HG02798 (cell line): ENCODE data around the gene CDCA5.

Experiments
- ATAC-seq: cut with Tn5 transposase; IDR thresholded peaks from one replicate; pipeline ENCODE4 v1.9.1; 2021; ENCODE audit warnings: mild to moderate bottlenecking; ENCODE audit not compliant: unreplicated experiment, poor library complexity

The CDCA5 gene

DNA sequence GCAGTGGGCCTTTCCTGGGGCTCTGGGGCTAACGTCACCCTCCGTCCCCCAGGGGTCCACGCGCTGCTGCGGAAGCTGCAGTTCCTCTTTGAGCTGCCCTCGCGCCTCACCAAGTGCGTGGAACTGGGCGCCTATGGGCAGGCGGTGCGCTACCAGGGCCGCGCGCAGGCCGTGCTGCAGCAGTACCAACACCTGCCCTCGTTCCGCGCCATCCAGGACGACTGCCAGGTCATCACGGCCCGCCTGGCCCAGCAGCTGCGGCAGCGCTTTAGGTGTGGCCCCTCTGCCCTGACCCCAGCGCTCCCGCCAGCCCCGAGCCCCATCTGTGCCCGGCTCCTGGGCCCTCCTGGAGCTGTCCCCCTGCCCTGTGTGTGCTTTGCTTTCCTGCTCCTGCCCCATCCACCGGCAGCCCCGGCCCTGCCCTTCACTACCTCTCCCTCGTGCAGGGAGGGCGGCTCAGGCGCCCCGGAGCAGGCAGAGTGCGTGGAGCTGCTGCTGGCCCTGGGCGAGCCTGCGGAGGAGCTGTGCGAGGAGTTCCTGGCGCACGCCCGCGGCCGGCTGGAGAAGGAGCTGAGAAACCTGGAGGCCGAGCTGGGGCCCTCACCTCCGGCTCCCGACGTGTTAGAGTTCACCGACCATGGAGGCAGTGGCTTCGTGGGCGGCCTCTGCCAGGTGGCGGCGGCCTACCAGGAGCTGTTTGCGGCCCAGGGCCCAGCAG is 24.1 kb upstream of the CDCA5 start:
- ATAC-seq: no peak

- ATAC-seq: no peak
These were observed 23.2 kb upstream of the CDCA5 start for GRCh38 chr11:65107078-65107477.

- no peak for ATAC-seq
These were observed 20.8 kb upstream of the CDCA5 start for GRCh38 chr11:65104628-65105027.

GRCh38 chr11:65103476-65103875 is 19.6 kb upstream of the CDCA5 start:
- ATAC-seq: no peak

GRCh38 chr11:65102142-65103095 is 18.6 kb upstream of the CDCA5 start:
- no peak for ATAC-seq

- no peak for ATAC-seq
These were observed 17.0 kb upstream of the CDCA5 start for GRCh38 chr11:65100674-65101350.

DNA sequence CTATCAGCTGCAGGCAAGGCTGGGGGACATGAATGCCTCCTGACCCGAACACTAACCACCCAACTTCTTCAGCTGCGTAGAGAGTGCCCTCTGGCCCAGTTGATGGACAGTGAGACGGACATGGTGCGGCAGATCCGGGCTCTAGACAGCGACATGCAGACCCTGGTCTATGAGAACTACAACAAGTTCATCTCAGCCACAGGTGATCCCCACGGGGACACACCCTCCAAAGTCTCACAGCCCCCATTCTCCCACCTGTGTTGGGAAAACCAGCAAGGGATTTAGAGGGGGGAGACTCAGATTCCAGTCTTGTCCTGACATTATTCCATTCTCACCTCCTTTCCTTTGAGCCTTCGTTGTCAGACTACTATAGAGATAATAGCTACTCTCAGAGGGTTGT is 13.1 kb upstream of the CDCA5 start:
- ATAC-seq: no peak

DNA sequence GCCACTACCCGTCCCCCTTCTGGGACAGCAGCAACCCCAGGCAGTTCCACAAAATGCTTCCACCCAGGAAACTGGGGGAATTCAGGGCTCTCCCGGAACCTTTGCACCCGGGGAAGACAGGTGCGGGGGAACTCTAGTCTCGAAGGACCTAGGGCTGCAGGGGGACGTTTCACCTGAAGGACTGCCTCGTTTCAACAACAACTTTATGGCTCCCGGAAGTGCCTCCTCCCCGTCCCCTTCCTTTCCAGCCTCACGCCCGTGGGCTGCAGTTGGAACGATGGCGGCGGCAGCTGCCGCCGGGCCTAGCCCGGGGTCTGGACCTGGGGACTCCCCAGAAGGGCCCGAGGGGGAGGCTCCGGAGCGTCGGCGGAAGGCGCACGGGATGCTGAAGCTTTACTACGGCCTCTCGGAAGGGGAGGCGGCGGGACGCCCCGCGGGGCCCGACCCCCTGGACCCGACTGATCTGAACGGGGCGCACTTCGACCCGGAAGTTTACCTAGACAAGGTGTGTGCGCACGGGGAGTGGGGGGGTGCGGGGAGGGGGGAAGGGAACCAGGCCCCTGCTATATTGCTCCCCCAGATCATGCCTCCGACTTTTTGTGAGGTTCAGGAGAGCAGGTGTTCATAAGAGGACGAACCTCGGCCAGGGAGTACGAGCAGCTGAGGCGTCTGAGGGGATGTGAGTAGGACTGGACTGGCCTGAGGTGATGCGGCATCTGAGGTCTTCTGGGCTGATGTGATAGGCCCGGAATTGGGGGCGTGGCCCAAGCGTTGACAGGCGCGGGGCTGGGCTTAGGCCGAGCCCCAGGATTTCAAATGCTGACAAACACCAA is 12.3 kb upstream of the CDCA5 start, which contains the start of gene VPS51:
TSS of gene VPS51 (plus strand) at position 241 of the 833 bp plus-strand sequence. CDS start at position 278, 37 bp downstream.
- ATAC-seq: peak; percentile 88

DNA sequence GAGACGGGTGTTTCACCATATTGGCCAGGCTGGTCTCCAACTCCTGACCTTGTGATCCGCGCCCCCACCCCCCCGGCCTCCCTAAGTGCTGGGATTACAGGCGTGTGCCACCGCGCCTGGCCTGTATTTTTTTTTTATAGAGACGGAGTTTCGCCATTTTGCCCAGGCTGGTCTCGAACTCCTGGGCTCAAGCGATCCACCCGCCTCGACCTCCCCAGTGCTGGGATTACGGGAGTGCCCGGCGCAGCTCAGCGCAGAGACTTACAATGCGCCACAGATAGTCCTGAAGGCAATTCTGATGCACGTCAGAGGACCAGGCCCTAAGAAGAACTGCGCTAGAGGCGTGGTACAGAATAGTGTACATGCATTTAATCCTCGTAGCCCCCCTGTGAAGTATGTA is 11.6 kb upstream of the CDCA5 start:
- ATAC-seq: no peak

DNA sequence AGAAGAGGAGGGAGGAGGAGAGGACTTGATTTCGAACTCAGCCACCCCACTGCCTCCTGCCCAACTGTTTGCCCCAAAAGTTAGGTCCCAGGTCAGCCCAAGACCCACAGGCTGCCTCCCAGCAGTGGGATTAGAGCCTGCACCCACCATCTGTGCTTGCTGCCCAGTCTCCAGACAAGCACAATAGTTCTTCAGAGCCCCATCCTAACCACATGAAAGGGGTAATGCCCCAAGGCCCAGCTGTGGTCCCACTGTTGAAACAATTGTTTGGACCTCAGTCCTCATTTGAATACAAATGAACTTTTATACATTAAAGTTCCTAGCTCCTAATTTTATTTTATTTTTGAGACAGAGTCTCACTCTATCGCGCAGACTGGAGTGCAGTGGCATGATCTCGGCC is 6.8 kb upstream of the CDCA5 start:
- ATAC-seq: no peak

GRCh38 chr11:65089621-65090020 is 5.8 kb upstream of the CDCA5 start:
- no peak for ATAC-seq

GRCh38 chr11:65087827-65088226 is 4.0 kb upstream of the CDCA5 start:
- ATAC-seq: no peak

DNA sequence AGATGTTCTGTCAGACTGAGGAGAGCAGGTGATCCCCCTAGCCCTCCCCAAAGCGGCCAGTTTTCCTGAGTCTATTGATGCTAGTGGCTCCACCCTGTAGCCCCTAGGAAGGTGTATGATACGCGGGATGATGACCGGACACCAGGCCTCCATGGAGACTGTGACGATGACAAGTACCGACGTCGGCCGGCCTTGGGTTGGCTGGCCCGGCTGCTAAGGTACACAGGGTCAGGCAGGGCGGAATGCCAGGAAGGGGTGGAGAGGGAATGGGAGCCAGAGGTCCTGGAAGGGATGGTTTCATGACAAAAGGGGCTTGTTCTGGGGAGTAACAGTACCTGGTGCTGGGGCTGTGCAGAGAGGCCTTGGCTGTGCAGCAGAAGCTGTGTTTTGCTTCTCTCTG is 3.4 kb upstream of the CDCA5 start:
- ATAC-seq: no peak

DNA sequence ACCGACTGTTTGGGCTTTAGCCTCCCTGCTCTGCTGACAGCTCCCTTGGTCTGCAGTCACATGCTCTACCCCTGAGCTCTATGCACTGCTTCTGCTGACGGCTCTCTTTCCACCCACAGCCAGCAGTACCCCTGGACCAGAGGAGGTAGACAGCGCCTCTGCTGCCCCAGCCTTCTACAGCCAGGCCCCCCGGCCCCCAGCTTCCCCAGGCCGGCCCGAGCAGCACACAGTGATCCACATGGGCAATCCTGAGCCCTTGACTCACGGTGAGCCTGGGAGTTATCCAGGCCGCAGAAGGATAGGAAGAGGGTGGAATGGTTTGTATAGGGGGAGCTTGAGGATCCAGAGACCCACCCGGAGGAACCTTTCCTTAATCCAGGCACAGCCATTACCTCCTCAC is 3.0 kb upstream of the CDCA5 start:
- ATAC-seq: no peak

DNA sequence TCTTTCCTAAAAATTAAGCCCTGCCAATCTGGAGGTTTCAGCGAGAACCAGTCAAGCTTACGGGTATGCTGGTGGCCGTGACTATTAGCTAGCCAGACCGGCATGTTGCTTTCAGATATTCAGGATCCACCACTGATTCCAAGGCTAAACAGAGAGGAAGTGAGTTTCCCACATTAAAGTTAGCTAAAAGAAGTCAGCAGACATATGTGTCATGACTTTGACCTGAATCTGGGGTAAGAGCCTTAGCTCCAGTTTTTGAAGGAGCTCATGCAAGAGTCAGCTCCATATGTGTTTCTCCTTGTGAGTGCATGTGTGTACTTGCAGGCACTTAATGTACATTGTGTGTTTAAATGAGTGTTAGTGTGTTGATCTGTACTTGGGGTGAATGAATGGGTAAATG is 1.6 kb upstream of the CDCA5 start:
- ATAC-seq: no peak

DNA sequence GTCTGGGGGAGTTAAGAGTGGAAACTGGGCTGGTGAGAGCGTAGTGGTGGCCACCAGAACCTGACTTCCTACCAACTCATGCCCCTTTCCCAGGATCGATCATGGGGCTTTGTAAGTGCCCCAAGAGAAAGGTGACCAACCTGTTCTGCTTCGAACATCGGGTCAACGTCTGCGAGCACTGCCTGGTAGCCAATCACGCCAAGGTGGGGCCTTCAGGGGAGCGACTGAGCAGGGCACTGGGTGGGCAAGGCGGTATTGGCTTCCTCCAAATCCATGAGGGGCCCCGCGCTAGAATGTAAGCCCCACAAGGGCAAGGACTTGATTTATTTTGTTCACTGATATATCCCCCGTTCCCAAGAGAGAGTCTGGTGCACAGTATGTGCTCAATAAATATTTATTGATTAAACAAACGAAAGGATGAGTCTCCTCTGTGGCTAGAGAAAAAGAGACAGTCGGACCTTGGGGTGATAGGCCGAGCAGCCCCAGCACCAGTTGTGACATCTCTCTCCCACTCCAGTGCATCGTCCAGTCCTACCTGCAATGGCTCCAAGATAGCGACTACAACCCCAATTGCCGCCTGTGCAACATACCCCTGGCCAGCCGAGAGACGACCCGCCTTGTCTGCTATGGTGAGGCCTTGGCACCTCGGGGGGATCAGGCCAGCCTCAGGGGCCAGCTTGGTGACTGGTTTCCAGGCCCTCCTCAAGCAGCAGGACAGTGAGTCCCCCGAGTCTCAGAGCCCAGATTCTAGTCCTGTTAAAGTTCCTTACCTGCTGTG is 947 bp upstream of the CDCA5 start:
- no peak for ATAC-seq

- ATAC-seq: peak; percentile 11
These were observed 556 bp downstream of the CDCA5 start for GRCh38 chr11:65083134-65083833.

DNA sequence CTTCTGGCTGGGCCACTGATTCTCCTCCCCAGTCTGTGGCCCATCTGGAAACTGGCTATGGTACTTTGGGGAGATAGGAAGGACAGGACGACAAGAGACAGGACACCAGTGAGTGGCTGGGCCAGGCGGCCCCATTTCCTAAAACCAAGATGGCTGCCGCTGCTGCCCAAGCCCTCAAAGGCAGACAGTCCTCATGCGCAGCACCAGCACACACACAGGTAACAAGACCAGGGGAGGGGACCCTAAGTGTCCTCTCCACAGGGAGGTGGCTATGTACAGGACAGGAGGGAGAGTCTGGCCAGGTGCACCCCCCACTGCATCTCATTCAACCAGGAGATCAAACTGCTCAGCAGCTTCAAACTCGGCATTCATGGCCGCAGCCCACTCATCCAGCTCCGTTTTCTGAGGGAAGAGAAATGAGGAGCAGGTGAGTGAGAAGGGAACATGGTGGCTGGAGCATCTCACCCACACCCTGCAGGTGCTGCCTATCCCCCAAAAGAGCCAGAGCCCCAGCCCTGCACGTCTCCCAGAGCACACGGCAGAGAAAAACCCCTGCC is 5.0 kb downstream of the CDCA5 start:
- ATAC-seq: no peak
